Prostate gland (tissue), 2 donors: ENCODE results near the gene ATP5PD. TPM values are rescaled to one million over a fixed set of nuclear protein-coding genes. Genes with fewer than 3 reads are reported as not detected.

Source experiments
- DNase-seq: peaks from one replicate; pipeline ENCODE4 v3.0.0-alpha.2; 2019; ENCODE audit warnings: low spot score
- H3K27ac ChIP-seq, 2 donors: fragments of 200-600 bp; sonication (generic); 2 replicates each; pipeline ENCODE4 v1.5.1; 2017 to 2019
- H3K27me3 ChIP-seq: fragments of 200-600 bp; sonication (generic); replicated peaks from 2 replicates; pipeline ENCODE4 v1.5.1; 2019; ENCODE audit not compliant: insufficient read depth
- H3K36me3 ChIP-seq, 2 donors: fragments of 200-600 bp; sonication (generic); 1 replicate in 1 of 2; 2 replicates in 1 of 2; pipeline versions ENCODE4 v1.5.1 to v1.8.1; 2017 to 2019
- H3K4me1 ChIP-seq: fragments of 200-600 bp; sonication (generic); replicated peaks from 2 replicates; pipeline ENCODE4 v1.5.1; 2019
- H3K4me3 ChIP-seq, 2 donors: fragments of 200-600 bp; sonication (generic); 2 replicates each; pipeline ENCODE4 v1.5.1; 2017 to 2019
- H3K9me3 ChIP-seq: fragments of 200-600 bp; sonication (generic); 2 replicates; pipeline ENCODE4 v1.5.1; 2017
- CTCF ChIP-seq, 4 experiments: fragments of 200-600 bp in 2 of 4; fragments of 450-650 bp in 2 of 4; sonication (generic) in 2 of 4; IDR thresholded peaks; 1 replicate in 3 of 4; 2 replicates in 1 of 4; pipeline ENCODE4 v1.5.1; 2016 to 2019; ENCODE audit warnings: antibody characterized with exemption in 4 of 4, mild to moderate bottlenecking in 2 of 4, moderate library complexity in 2 of 4
- POLR2A ChIP-seq: fragments of 450-650 bp; IDR thresholded peaks from one replicate; pipeline ENCODE4 v1.6.1; 2016; ENCODE audit warnings: antibody characterized with exemption, mild to moderate bottlenecking
- POLR2AphosphoS5 ChIP-seq: sonication (generic); formaldehyde crosslinking; IDR thresholded peaks from one replicate; pipeline ENCODE4 v1.6.1; 2017; ENCODE audit warnings: antibody characterized with exemption
- WGBS: methylation state at CpG from one replicate; pipeline ENCODE4 v1.1.5; 2018; 5-methylcytosine and 5-hydroxymethylcytosine counted together
- intact Hi-C: fragments of 100-400 bp; cut with DNase I; formaldehyde crosslinking; loops from one replicate; pipeline ENCODE4 v1.14.2; 2022
- total RNA-seq, 2 donors: library from RNA; depleted of rRNA; stranded (reverse); fragments of >200 nt; gene quantifications; one replicate each; pipeline ENCODE4 v1.1.0, GENCODE V29; 2016

ATP5PD gene
- total RNA-seq, 2 donors from 2014 or later, result 116 to 201 TPM

- Histone ChIP-seq H3K27ac (no peak overlapping the region), H3K36me3 (peaks cover 6 to 15% of the 10 kb centered on the region in 2 donors), H3K4me1 (no peaks in the 10 kb centered on the region), H3K9me3 (no peaks in the 10 kb centered on the region), H3K27me3 (no peaks in the 10 kb centered on the region), H3K4me3 (no peak overlapping the region)
- DNase-seq, result no peak
- 78% methylated on average over 8 of the region's 8 CpGs for WGBS
- intact Hi-C loops, result no loop called here
- TF ChIP-seq POLR2AphosphoS5, result no peak
- no peak for TF ChIP-seq CTCF (IDR thresholded peaks at IDR 0.05)
- no peak for TF ChIP-seq POLR2A
These were observed 17.7 kb upstream of the ATP5PD start for GRCh38 chr17:75064460-75064859.

DNA sequence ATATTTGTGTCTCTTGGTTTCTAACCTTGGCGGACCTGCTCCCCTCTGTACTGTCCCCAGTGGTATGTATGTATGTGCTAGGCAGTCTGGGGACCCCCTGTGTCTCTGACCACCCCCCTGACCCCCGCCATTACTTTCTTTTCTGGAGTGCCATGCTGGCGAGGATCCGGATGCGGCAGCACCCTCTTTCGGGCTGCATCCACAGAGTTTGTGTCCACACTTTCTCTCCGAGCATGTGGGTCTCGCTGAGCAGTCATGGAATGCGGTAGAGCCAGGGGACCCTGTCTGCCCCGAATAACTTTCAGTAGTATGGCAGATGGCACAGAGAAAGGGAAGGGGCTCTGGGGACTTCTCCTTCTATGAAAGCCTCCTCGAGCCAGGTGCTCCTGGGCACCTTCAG is 17.3 kb upstream of the ATP5PD start:
- no peak overlapping the region for H3K4me3 ChIP-seq
- no peaks in the 10 kb centered on the region for H3K27me3 ChIP-seq
- peaks cover 6 to 15% of the 10 kb centered on the region in 2 donors for H3K36me3 ChIP-seq
- no peak for DNase-seq
- no peak overlapping the region for H3K27ac ChIP-seq
- TF ChIP-seq POLR2A (no peak), CTCF (IDR thresholded peaks at IDR 0.05) (no peak), POLR2AphosphoS5 (no peak)
- intact Hi-C loops, result no loop called here
- WGBS, result 91% methylated on average over 11 of the region's 11 CpGs
- no peaks in the 10 kb centered on the region for H3K9me3 ChIP-seq
- no peaks in the 10 kb centered on the region for H3K4me1 ChIP-seq

GRCh38 chr17:75063626-75064025 is 16.9 kb upstream of the ATP5PD start:
- Histone ChIP-seq H3K36me3 (peaks cover 6 to 15% of the 10 kb centered on the region in 2 donors), H3K9me3 (no peaks in the 10 kb centered on the region), H3K27ac (no peak overlapping the region), H3K27me3 (no peaks in the 10 kb centered on the region), H3K4me1 (no peaks in the 10 kb centered on the region), H3K4me3 (no peak overlapping the region)
- intact Hi-C loops, result no loop called here
- TF ChIP-seq POLR2AphosphoS5 (no peak), CTCF (IDR thresholded peaks at IDR 0.05) (no peak), POLR2A (no peak)
- DNase-seq, result no peak
- 88% methylated on average over 3 of the region's 3 CpGs for WGBS

DNA sequence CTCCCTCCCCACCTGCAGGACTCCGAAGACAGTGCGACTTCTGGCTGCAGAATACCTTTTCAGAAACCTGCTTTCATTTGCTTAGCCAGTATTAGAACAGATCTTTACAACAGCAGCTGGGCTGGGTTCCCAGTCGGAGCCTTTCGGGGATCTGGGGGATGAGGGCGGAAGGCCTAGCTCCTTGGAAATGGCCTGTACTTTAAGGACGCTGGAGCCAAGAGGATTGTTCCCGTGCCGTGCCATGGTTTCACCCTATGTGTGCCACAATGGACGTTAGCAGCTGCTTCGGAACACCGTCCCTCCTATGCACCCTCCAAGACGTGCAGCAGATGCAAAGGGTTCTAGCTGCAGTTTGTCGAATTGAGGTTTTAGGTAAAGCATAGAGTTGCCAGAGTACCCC is 16.4 kb upstream of the ATP5PD start:
- intact Hi-C loops, result no loop called here
- no peaks in the 10 kb centered on the region for H3K9me3 ChIP-seq

More for the DNA sequence above, 16.4 kb upstream of the ATP5PD start:
- Histone ChIP-seq H3K27ac (no peak overlapping the region), H3K36me3 (peaks cover 6 to 15% of the 10 kb centered on the region in 2 donors), H3K4me3 (no peak overlapping the region), H3K27me3 (no peaks in the 10 kb centered on the region), H3K4me1 (no peaks in the 10 kb centered on the region)
- TF ChIP-seq CTCF (IDR thresholded peaks at IDR 0.05) (no peak), POLR2A (no peak), POLR2AphosphoS5 (no peak)
- no peak for DNase-seq
- 84% methylated on average over 13 of the region's 13 CpGs for WGBS
